ENCODE data around the gene MCF2.
"Not testable (repeated sequence)": the region's sequence is repeated elsewhere in the genome, so short reads cannot be mapped to it uniquely, and the experiment has no call there.

Gene MCF2

GRCh38 chrX:139691493-139691842 is 16.5 kb downstream of the MCF2 start:
- no peak for TF ChIP-seq EZH2 (IDR thresholded peaks at IDR 0.05; ENCODE audit: borderline replicate concordance, low read length)
- TF ChIP-seq, protein P1, sequence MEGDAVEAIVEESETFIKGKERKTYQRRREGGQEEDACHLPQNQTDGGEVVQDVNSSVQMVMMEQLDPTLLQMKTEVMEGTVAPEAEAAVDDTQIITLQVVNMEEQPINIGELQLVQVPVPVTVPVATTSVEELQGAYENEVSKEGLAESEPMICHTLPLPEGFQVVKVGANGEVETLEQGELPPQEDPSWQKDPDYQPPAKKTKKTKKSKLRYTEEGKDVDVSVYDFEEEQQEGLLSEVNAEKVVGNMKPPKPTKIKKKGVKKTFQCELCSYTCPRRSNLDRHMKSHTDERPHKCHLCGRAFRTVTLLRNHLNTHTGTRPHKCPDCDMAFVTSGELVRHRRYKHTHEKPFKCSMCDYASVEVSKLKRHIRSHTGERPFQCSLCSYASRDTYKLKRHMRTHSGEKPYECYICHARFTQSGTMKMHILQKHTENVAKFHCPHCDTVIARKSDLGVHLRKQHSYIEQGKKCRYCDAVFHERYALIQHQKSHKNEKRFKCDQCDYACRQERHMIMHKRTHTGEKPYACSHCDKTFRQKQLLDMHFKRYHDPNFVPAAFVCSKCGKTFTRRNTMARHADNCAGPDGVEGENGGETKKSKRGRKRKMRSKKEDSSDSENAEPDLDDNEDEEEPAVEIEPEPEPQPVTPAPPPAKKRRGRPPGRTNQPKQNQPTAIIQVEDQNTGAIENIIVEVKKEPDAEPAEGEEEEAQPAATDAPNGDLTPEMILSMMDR (IDR thresholded peaks at IDR 0.05; ENCODE audit: low read length), result no peak
- Histone ChIP-seq H3K4me1 (ENCODE audit: insufficient read depth, low read length, severe bottlenecking) (no peaks in the 10 kb centered on the region), H4K20me1 (ENCODE audit: insufficient read depth, low read length) (no peaks in the 10 kb centered on the region), H3K9ac (ENCODE audit: low read length) (no peak overlapping the region), H3F3A (ENCODE audit: insufficient read depth, low read length) (no peaks in the 10 kb centered on the region), H3K4me2 (ENCODE audit: low read length) (no peak overlapping the region), H2AFZ (ENCODE audit: low read length) (no peak overlapping the region), H3K27me3 (ENCODE audit: insufficient read depth, low read length) (no peaks in the 10 kb centered on the region), H3K79me2 (ENCODE audit: insufficient read depth, low read length) (no peaks in the 10 kb centered on the region), H3K9me2 (ENCODE audit: low read depth, low read length) (no peaks in the 10 kb centered on the region), H3K36me3 (ENCODE audit: insufficient read depth, low read length) (no peaks in the 10 kb centered on the region), H3K9me3 (ENCODE audit: low read length) (no peaks in the 10 kb centered on the region), H3K27ac (ENCODE audit: low read depth, low read length, poor library complexity, severe bottlenecking) (no peak overlapping the region), H3K4me3 (ENCODE audit: low read depth, low read length, poor library complexity, severe bottlenecking) (no peak overlapping the region)

GRCh38 chrX:139685175-139685574 is 22.8 kb downstream of the MCF2 start:
- not testable (repeated sequence) for H3K4me3 ChIP-seq (ENCODE audit: low read depth, low read length, poor library complexity, severe bottlenecking); H3K4me1 ChIP-seq (ENCODE audit: insufficient read depth, low read length, severe bottlenecking); H3K9me3 ChIP-seq (ENCODE audit: low read length); H3K9me2 ChIP-seq (ENCODE audit: low read depth, low read length); H3K79me2 ChIP-seq (ENCODE audit: insufficient read depth, low read length); H3K27me3 ChIP-seq (ENCODE audit: insufficient read depth, low read length); H3K36me3 ChIP-seq (ENCODE audit: insufficient read depth, low read length); H3K9ac ChIP-seq (ENCODE audit: low read length); H4K20me1 ChIP-seq (ENCODE audit: insufficient read depth, low read length); H3F3A ChIP-seq (ENCODE audit: insufficient read depth, low read length); H3K4me2 ChIP-seq (ENCODE audit: low read length); H3K27ac ChIP-seq (ENCODE audit: low read depth, low read length, poor library complexity, severe bottlenecking); H2AFZ ChIP-seq (ENCODE audit: low read length)

DNA sequence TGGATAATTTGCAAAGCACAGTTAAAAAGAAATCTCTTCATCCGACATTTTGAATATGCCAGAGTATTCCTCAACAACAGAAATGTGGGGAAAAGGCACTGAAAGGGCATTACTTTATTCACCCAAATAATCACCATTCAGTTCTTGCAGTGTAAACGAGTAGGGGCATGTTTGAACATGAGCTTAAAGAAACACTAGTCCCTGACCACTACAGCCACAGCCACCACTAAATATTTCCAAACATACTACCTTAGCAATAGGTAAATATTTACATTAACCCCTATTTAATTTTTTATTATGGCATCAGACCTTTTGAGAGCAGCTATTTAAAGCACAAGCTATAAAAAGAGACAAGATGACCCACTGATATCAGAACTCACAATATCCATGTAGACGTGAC is 27.6 kb downstream of the MCF2 start:
- no peak overlapping the region for H3K27ac ChIP-seq (ENCODE audit: low read depth, low read length, poor library complexity, severe bottlenecking)
- no peaks in the 10 kb centered on the region for H3K79me2 ChIP-seq (ENCODE audit: insufficient read depth, low read length)
- no peaks in the 10 kb centered on the region for H3K9me2 ChIP-seq (ENCODE audit: low read depth, low read length)
- no peak overlapping the region for H3K9ac ChIP-seq (ENCODE audit: low read length)
- H3K36me3 ChIP-seq (ENCODE audit: insufficient read depth, low read length), result no peaks in the 10 kb centered on the region
- H4K20me1 ChIP-seq (ENCODE audit: insufficient read depth, low read length), result no peaks in the 10 kb centered on the region
- H2AFZ ChIP-seq (ENCODE audit: low read length), result no peak overlapping the region
- H3K27me3 ChIP-seq (ENCODE audit: insufficient read depth, low read length), result no peaks in the 10 kb centered on the region
- no peaks in the 10 kb centered on the region for H3K4me1 ChIP-seq (ENCODE audit: insufficient read depth, low read length, severe bottlenecking)
- H3F3A ChIP-seq (ENCODE audit: insufficient read depth, low read length), result no peaks in the 10 kb centered on the region
- no peak for TF ChIP-seq EZH2 (IDR thresholded peaks at IDR 0.05; ENCODE audit: borderline replicate concordance, low read length)
- H3K9me3 ChIP-seq (ENCODE audit: low read length), result no peaks in the 10 kb centered on the region
- H3K4me3 ChIP-seq (ENCODE audit: low read depth, low read length, poor library complexity, severe bottlenecking), result no peak overlapping the region
- H3K4me2 ChIP-seq (ENCODE audit: low read length), result no peak overlapping the region

- Histone ChIP-seq H3K36me3 (ENCODE audit: insufficient read depth, low read length) (no peaks in the 10 kb centered on the region), H3K27ac (ENCODE audit: low read depth, low read length, poor library complexity, severe bottlenecking) (no peak overlapping the region), H3K9me3 (ENCODE audit: low read length) (no peaks in the 10 kb centered on the region), H3K9ac (ENCODE audit: low read length) (no peak overlapping the region), H3K4me1 (ENCODE audit: insufficient read depth, low read length, severe bottlenecking) (no peaks in the 10 kb centered on the region), H3K9me2 (ENCODE audit: low read depth, low read length) (no peaks in the 10 kb centered on the region), H3F3A (ENCODE audit: insufficient read depth, low read length) (no peaks in the 10 kb centered on the region), H3K4me3 (ENCODE audit: low read depth, low read length, poor library complexity, severe bottlenecking) (no peak overlapping the region), H3K27me3 (ENCODE audit: insufficient read depth, low read length) (no peaks in the 10 kb centered on the region), H4K20me1 (ENCODE audit: insufficient read depth, low read length) (no peaks in the 10 kb centered on the region), H2AFZ (ENCODE audit: low read length) (no peak overlapping the region), H3K4me2 (ENCODE audit: low read length) (no peak overlapping the region), H3K79me2 (ENCODE audit: insufficient read depth, low read length) (no peaks in the 10 kb centered on the region)
- no peak for TF ChIP-seq EZH2 (IDR thresholded peaks at IDR 0.05; ENCODE audit: borderline replicate concordance, low read length)
These were observed 60.4 kb downstream of the MCF2 start for GRCh38 chrX:139647597-139647996.
